SK-N-MC (cell line): ENCODE measurements around the gene NECAB2.

Experiments used
- DNase-seq: peaks from one replicate; pipeline ENCODE4 v3.0.0-alpha.2; 2011; ENCODE audit warnings: low read depth, low spot score
- H3K27ac ChIP-seq: fragments of 200-600 bp; sonication (generic); 2 replicates; pipeline ENCODE4 v1.5.1; 2016; ENCODE audit warnings: mixed run types
- H3K36me3 ChIP-seq: fragments of 200-600 bp; sonication (generic); 2 replicates; pipeline ENCODE4 v1.6.1; 2017; ENCODE audit warnings: antibody characterized with exemption, low read length, mixed read lengths; ENCODE audit not compliant: insufficient read depth
- H3K4me3 ChIP-seq: fragments of 200-600 bp; sonication (generic); 2 replicates; pipeline ENCODE4 v1.5.1; 2016
- H3K9ac ChIP-seq: fragments of 200-600 bp; sonication (generic); 2 replicates; pipeline ENCODE4 v1.8.0; 2017; ENCODE audit warnings: mixed run types, mixed read lengths; ENCODE audit not compliant: insufficient read length
- H3K9me3 ChIP-seq: fragments of 200-600 bp; sonication (generic); 2 replicates; pipeline ENCODE4 v1.6.1; 2017; ENCODE audit warnings: low read depth, mild to moderate bottlenecking, antibody characterized with exemption, low read length, moderate library complexity, mixed read lengths
- EZH2 ChIP-seq: fragments of 200-600 bp; sonication (generic); IDR thresholded peaks from one replicate; pipeline ENCODE4 v1.6.1; 2017; ENCODE audit warnings: antibody characterized with exemption
- FOXP2 ChIP-seq: optimal IDR thresholded peaks from 2 replicates; pipeline ENCODE3; 2011; ENCODE audit warnings: mild to moderate bottlenecking, moderate library complexity; ENCODE audit not compliant: insufficient read depth; ENCODE audit errors: extremely low read length, control extremely low read depth
- POLR2AphosphoS5 ChIP-seq: IDR thresholded peaks from 2 replicates; pipeline ENCODE4 v1.6.1; 2012; ENCODE audit warnings: mild to moderate bottlenecking, low read depth, low read length, borderline replicate concordance

NECAB2 gene

GRCh38 chr16:84036982-84037425, 69.0 kb downstream of the NECAB2 start:
- DNase-seq, result no peak
- Histone ChIP-seq H3K4me3 (no peak overlapping the region), H3K9me3 (no peaks in the 10 kb centered on the region), H3K9ac (no peak overlapping the region), H3K27ac (no peak overlapping the region), H3K36me3 (no peaks in the 10 kb centered on the region)
- TF ChIP-seq FOXP2, result no peak
- TF ChIP-seq POLR2AphosphoS5, result no peak
- TF ChIP-seq EZH2, result no peak

GRCh38 chr16:84038469-84038868, 70.4 kb downstream of the NECAB2 start:
- no peaks in the 10 kb centered on the region for H3K36me3 ChIP-seq
- no peak overlapping the region for H3K4me3 ChIP-seq
- no peaks in the 10 kb centered on the region for H3K9me3 ChIP-seq
- TF ChIP-seq EZH2, result no peak
- TF ChIP-seq FOXP2, result no peak
- TF ChIP-seq POLR2AphosphoS5, result no peak
- H3K9ac ChIP-seq, result no peak overlapping the region
- no peak overlapping the region for H3K27ac ChIP-seq
- no peak for DNase-seq

- H3K9me3 ChIP-seq, result no peaks in the 10 kb centered on the region
- DNase-seq, result no peak
- H3K36me3 ChIP-seq, result no peaks in the 10 kb centered on the region
- H3K27ac ChIP-seq, result no peak overlapping the region
- no peak overlapping the region for H3K4me3 ChIP-seq
- TF ChIP-seq EZH2 (no peak), FOXP2 (no peak), POLR2AphosphoS5 (no peak)
- H3K9ac ChIP-seq, result no peak overlapping the region
These were observed 71.7 kb downstream of the NECAB2 start for GRCh38 chr16:84039696-84040095.

- no peaks in the 10 kb centered on the region for H3K36me3 ChIP-seq
- H3K9me3 ChIP-seq, result no peaks in the 10 kb centered on the region
- no peak for DNase-seq
- TF ChIP-seq EZH2 (no peak), FOXP2 (no peak), POLR2AphosphoS5 (no peak)
- H3K27ac ChIP-seq, result no peak overlapping the region
- no peak overlapping the region for H3K9ac ChIP-seq
- H3K4me3 ChIP-seq, result no peak overlapping the region
These were observed 72.3 kb downstream of the NECAB2 start for GRCh38 chr16:84040226-84040822.

GRCh38 chr16:84040823-84041820, 73.1 kb downstream of the NECAB2 start:
- DNase-seq, result no peak
- Histone ChIP-seq H3K9ac (no peak overlapping the region), H3K4me3 (no peak overlapping the region), H3K36me3 (no peaks in the 10 kb centered on the region), H3K9me3 (no peaks in the 10 kb centered on the region), H3K27ac (no peak overlapping the region)
- no peak for TF ChIP-seq FOXP2
- no peak for TF ChIP-seq EZH2
- no peak for TF ChIP-seq POLR2AphosphoS5

GRCh38 chr16:84041881-84042280, 73.8 kb downstream of the NECAB2 start:
- Histone ChIP-seq H3K27ac (no peak overlapping the region), H3K9me3 (no peaks in the 10 kb centered on the region), H3K9ac (no peak overlapping the region), H3K36me3 (no peaks in the 10 kb centered on the region), H3K4me3 (no peak overlapping the region)
- no peak for TF ChIP-seq POLR2AphosphoS5
- no peak for TF ChIP-seq FOXP2
- TF ChIP-seq EZH2, result no peak
- DNase-seq, result no peak

- no peak for DNase-seq
- no peaks in the 10 kb centered on the region for H3K9me3 ChIP-seq
- H3K4me3 ChIP-seq, result no peak within 1 kb of the TSS
- TF ChIP-seq FOXP2 (no peak), EZH2 (no peak), POLR2AphosphoS5 (no peak)
- no peak within 1 kb of the TSS for H3K27ac ChIP-seq
- no peaks in the 10 kb centered on the region for H3K36me3 ChIP-seq
- H3K9ac ChIP-seq, result no peak within 1 kb of the TSS
These were observed 74.3 kb downstream of the NECAB2 start, which contains the start of gene SLC38A8 for GRCh38 chr16:84042308-84042878. Gene SLC38A8 (minus strand): TSS chr16:84042795. CDS start chr16:84042157, 638 bp downstream.

- Histone ChIP-seq H3K9ac (no peak overlapping the region), H3K27ac (no peak overlapping the region), H3K4me3 (no peak overlapping the region), H3K9me3 (no peaks in the 10 kb centered on the region), H3K36me3 (no peaks in the 10 kb centered on the region)
- no peak for TF ChIP-seq EZH2
- TF ChIP-seq POLR2AphosphoS5, result no peak
- no peak for TF ChIP-seq FOXP2
- no peak for DNase-seq
These were observed 74.9 kb downstream of the NECAB2 start for GRCh38 chr16:84042879-84043485.
